Measurements from ENCODE around the gene MPP7. TPM values are rescaled to one million over a fixed set of nuclear protein-coding genes. Genes with fewer than 3 reads are reported as not detected.

The MPP7 gene
- polyA plus RNA-seq, 1 donor (not counting 4 experiments of a cell fraction or from before 2014, with no cell fraction given): 6.3 TPM

- H3K9me1 ChIP-seq (ENCODE audit: control insufficient read depth, extremely low read depth, insufficient read depth, low read length): no peaks in the 10 kb centered on the region
- no peak for FAIRE-seq
These were observed 8.1 kb downstream of the MPP7 start for GRCh38 chr10:28294809-28295208.

GRCh38 chr10:28294169-28294532 lies 8.7 kb downstream of the MPP7 start:
- H3K79me2 ChIP-seq (ENCODE audit: control insufficient read depth, insufficient read depth, low read length): no peaks in the 10 kb centered on the region
- no peak overlapping the region for H3K27ac ChIP-seq (ENCODE audit: control insufficient read depth, insufficient read depth, low read length)
- dilution Hi-C loops (cut with MboI; ENCODE audit: extremely low pct_ligation_motif_present, low sequenced_read_pairs): no loop called here
- H3K9me3 ChIP-seq (ENCODE audit: control insufficient read depth, low read depth, low read length): no peaks in the 10 kb centered on the region
- no peaks in the 10 kb centered on the region for H3K9me1 ChIP-seq (ENCODE audit: control insufficient read depth, extremely low read depth, insufficient read depth, low read length)
- DNase-seq (ENCODE audit: low read depth, low spot score): no peak
- no peaks in the 10 kb centered on the region for H3K36me3 ChIP-seq (ENCODE audit: control insufficient read depth in 2 of 2, extremely low read depth in 1 of 2, insufficient read depth in 2 of 2, low read length in 2 of 2)
- no peaks in the 10 kb centered on the region for H3K27me3 ChIP-seq (ENCODE audit: control insufficient read depth, extremely low read depth, insufficient read depth, low read length)
- H3K4me1 ChIP-seq (ENCODE audit: control insufficient read depth, extremely low read depth, insufficient read depth, low read length): peaks cover 14% of the 10 kb centered on the region
- H2AFZ ChIP-seq (ENCODE audit: control insufficient read depth, low read length): no peak overlapping the region
- no peak for FAIRE-seq
- no peaks in the 10 kb centered on the region for H4K20me1 ChIP-seq (ENCODE audit: control insufficient read depth, extremely low read depth, insufficient read depth, low read length)
- H3K9ac ChIP-seq (ENCODE audit: control insufficient read depth, extremely low read depth, insufficient read depth, low read length): no peak overlapping the region
- no peak for TF ChIP-seq CTCF (optimal IDR thresholded peaks at IDR 0.05 in 1 of 3, IDR thresholded peaks at IDR 0.05 in 1 of 3, conservative IDR thresholded peaks at IDR 0.05 in 1 of 3; ENCODE audit: extremely low read depth in 1 of 3, insufficient read depth in 2 of 3, low read length in 3 of 3)
- H3K4me2 ChIP-seq (ENCODE audit: control insufficient read depth, extremely low read depth, insufficient read depth, low read depth, low read length): no peak overlapping the region
- no peak overlapping the region for H3K4me3 ChIP-seq (ENCODE audit: control insufficient read depth in 2 of 3, extremely low read depth in 1 of 3, insufficient read depth in 2 of 3, low read depth in 1 of 3, low read length in 3 of 3)

More at GRCh38 chr10:28294809-28295208, 8.1 kb downstream of the MPP7 start:
- TF ChIP-seq CTCF (optimal IDR thresholded peaks at IDR 0.05 in 1 of 3, IDR thresholded peaks at IDR 0.05 in 1 of 3, conservative IDR thresholded peaks at IDR 0.05 in 1 of 3; ENCODE audit: extremely low read depth in 1 of 3, insufficient read depth in 2 of 3, low read length in 3 of 3): no peak
- no peak for TF ChIP-seq EZH2 (IDR thresholded peaks at IDR 0.05; ENCODE audit: low read length)
- DNase-seq (ENCODE audit: low read depth, low spot score): no peak
- H3K79me2 ChIP-seq (ENCODE audit: control insufficient read depth, insufficient read depth, low read length): no peaks in the 10 kb centered on the region
- no peaks in the 10 kb centered on the region for H3K36me3 ChIP-seq (ENCODE audit: control insufficient read depth in 2 of 2, extremely low read depth in 1 of 2, insufficient read depth in 2 of 2, low read length in 2 of 2)
- H3K27ac ChIP-seq (ENCODE audit: control insufficient read depth, insufficient read depth, low read length): no peak overlapping the region
- no peak overlapping the region for H3K9ac ChIP-seq (ENCODE audit: control insufficient read depth, extremely low read depth, insufficient read depth, low read length)
- H3K9me3 ChIP-seq (ENCODE audit: control insufficient read depth, low read depth, low read length): no peaks in the 10 kb centered on the region
- no peaks in the 10 kb centered on the region for H3K27me3 ChIP-seq (ENCODE audit: control insufficient read depth, extremely low read depth, insufficient read depth, low read length)
- no peak overlapping the region for H3K4me2 ChIP-seq (ENCODE audit: control insufficient read depth, extremely low read depth, insufficient read depth, low read depth, low read length)
- peaks cover 14% of the 10 kb centered on the region for H3K4me1 ChIP-seq (ENCODE audit: control insufficient read depth, extremely low read depth, insufficient read depth, low read length)
- no peak overlapping the region for H3K4me3 ChIP-seq (ENCODE audit: control insufficient read depth in 2 of 3, extremely low read depth in 1 of 3, insufficient read depth in 2 of 3, low read depth in 1 of 3, low read length in 3 of 3)
- H4K20me1 ChIP-seq (ENCODE audit: control insufficient read depth, extremely low read depth, insufficient read depth, low read length): no peaks in the 10 kb centered on the region
- dilution Hi-C loops (cut with MboI; ENCODE audit: extremely low pct_ligation_motif_present, low sequenced_read_pairs): no loop called here
- no peak overlapping the region for H2AFZ ChIP-seq (ENCODE audit: control insufficient read depth, low read length)

Data from keratinocyte (primary cell).